ENCODE measurements around the gene CCND1.

- TF ChIP-seq POLR2A (IDR thresholded peaks at IDR 0.05) (no peak), CTCF (IDR thresholded peaks at IDR 0.05) (no peak)
These were observed 56.0 kb downstream of the CCND1 start for GRCh38 chr11:69696749-69697468.

Measured in heart left ventricle (tissue), 13 donors.